ENCODE results near the gene ORMDL2.

Gene ORMDL2

GRCh38 chr12:55847603-55848291 is 29.9 kb downstream of the ORMDL2 start:
- Histone ChIP-seq H3K36me3 (ENCODE audit: control insufficient read depth, low read length) (no peaks in the 10 kb centered on the region), H3K4me1 (ENCODE audit: control insufficient read depth, low read length) (no peaks in the 10 kb centered on the region), H4K20me1 (ENCODE audit: control insufficient read depth, insufficient read depth, low read depth, low read length) (no peaks in the 10 kb centered on the region), H3K79me2 (ENCODE audit: control insufficient read depth, low read length) (no peaks in the 10 kb centered on the region), H3K9me3 (ENCODE audit: control insufficient read depth, insufficient read depth, low read length) (no peaks in the 10 kb centered on the region), H3K27me3 (ENCODE audit: control insufficient read depth, low read length) (peaks cover 40% of the 10 kb centered on the region), H3K4me2 (ENCODE audit: low read length) (no peak overlapping the region), H3K9me2 (replicated peaks; ENCODE audit: control insufficient read depth, low read length) (no peaks in the 10 kb centered on the region), H3K4me3 (ENCODE audit: low read length) (no peak overlapping the region), H3K27ac (ENCODE audit: low read depth, low read length) (no peak overlapping the region), H3F3A (ENCODE audit: control insufficient read depth, insufficient read depth) (no peaks in the 10 kb centered on the region)
- no peak for TF ChIP-seq CTCF (IDR thresholded peaks at IDR 0.05; ENCODE audit: low read depth, low read length, poor library complexity, severe bottlenecking)
- TF ChIP-seq EZH2phosphoT487 (IDR thresholded peaks at IDR 0.05; ENCODE audit: borderline replicate concordance, low read length), result no peak

GRCh38 chr12:55849616-55850343 is 31.9 kb downstream of the ORMDL2 start:
- no peak overlapping the region for H3K4me3 ChIP-seq (ENCODE audit: low read length)
- no peaks in the 10 kb centered on the region for H3K9me3 ChIP-seq (ENCODE audit: control insufficient read depth, insufficient read depth, low read length)
- H3K4me1 ChIP-seq (ENCODE audit: control insufficient read depth, low read length), result no peaks in the 10 kb centered on the region
- peaks cover 38% of the 10 kb centered on the region for H3K27me3 ChIP-seq (ENCODE audit: control insufficient read depth, low read length)
- H3K4me2 ChIP-seq (ENCODE audit: low read length), result no peak overlapping the region
- H3F3A ChIP-seq (ENCODE audit: control insufficient read depth, insufficient read depth), result no peaks in the 10 kb centered on the region
- H3K79me2 ChIP-seq (ENCODE audit: control insufficient read depth, low read length), result no peaks in the 10 kb centered on the region
- no peaks in the 10 kb centered on the region for H4K20me1 ChIP-seq (ENCODE audit: control insufficient read depth, insufficient read depth, low read depth, low read length)
- H3K9me2 ChIP-seq (replicated peaks; ENCODE audit: control insufficient read depth, low read length), result no peaks in the 10 kb centered on the region
- no peak overlapping the region for H3K27ac ChIP-seq (ENCODE audit: low read depth, low read length)
- no peak for TF ChIP-seq EZH2phosphoT487 (IDR thresholded peaks at IDR 0.05; ENCODE audit: borderline replicate concordance, low read length)
- TF ChIP-seq CTCF (IDR thresholded peaks at IDR 0.05; ENCODE audit: low read depth, low read length, poor library complexity, severe bottlenecking), result no peak
- no peaks in the 10 kb centered on the region for H3K36me3 ChIP-seq (ENCODE audit: control insufficient read depth, low read length)

GRCh38 chr12:55850401-55850800 is 32.6 kb downstream of the ORMDL2 start:
- Histone ChIP-seq H3K4me1 (ENCODE audit: control insufficient read depth, low read length) (no peaks in the 10 kb centered on the region), H4K20me1 (ENCODE audit: control insufficient read depth, insufficient read depth, low read depth, low read length) (no peaks in the 10 kb centered on the region), H3K9me2 (replicated peaks; ENCODE audit: control insufficient read depth, low read length) (no peaks in the 10 kb centered on the region), H3K9me3 (ENCODE audit: control insufficient read depth, insufficient read depth, low read length) (no peaks in the 10 kb centered on the region), H3F3A (ENCODE audit: control insufficient read depth, insufficient read depth) (no peaks in the 10 kb centered on the region), H3K27ac (ENCODE audit: low read depth, low read length) (no peak overlapping the region), H3K27me3 (ENCODE audit: control insufficient read depth, low read length) (peaks cover 35% of the 10 kb centered on the region), H3K36me3 (ENCODE audit: control insufficient read depth, low read length) (no peaks in the 10 kb centered on the region), H3K4me3 (ENCODE audit: low read length) (no peak overlapping the region), H3K79me2 (ENCODE audit: control insufficient read depth, low read length) (no peaks in the 10 kb centered on the region), H3K4me2 (ENCODE audit: low read length) (no peak overlapping the region)
- TF ChIP-seq EZH2phosphoT487 (IDR thresholded peaks at IDR 0.05; ENCODE audit: borderline replicate concordance, low read length) (no peak), CTCF (IDR thresholded peaks at IDR 0.05; ENCODE audit: low read depth, low read length, poor library complexity, severe bottlenecking) (no peak)

Data from DOHH2 (cell line).